ENCODE results near the gene ARAP3. TPM values are rescaled to one million over a fixed set of nuclear protein-coding genes. Genes with fewer than 3 reads are reported as not detected.

Gene ARAP3
- total RNA-seq, 2 experiments from 2014 or later = 8.5 to 8.8 TPM

DNA sequence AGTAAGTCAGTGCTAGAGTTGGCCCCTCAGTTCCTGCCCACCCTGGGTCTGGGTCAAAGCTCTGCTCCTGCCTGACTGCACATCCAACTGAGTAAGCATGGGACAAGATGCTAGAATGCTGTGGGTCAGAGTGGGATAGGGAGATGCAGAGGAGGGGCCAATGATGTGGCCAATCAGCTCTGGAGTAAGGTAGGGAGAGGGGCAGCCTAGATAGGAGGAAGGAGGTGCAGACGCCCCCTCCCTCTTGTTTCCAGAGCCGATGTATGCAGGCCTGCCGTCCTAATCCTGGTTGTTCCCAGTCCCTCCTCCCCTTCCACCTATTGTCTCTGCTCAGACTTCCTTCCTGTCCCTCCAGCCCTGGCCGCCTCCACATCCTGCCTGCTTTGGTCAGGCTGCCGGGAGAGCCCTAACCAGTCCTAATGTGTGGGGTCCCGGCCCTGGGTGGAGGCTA, 1.3 kb downstream of the ARAP3 start:
- no peak for DNase-seq
- Mint-ChIP-seq H3K27ac (no peak overlapping the region), H3K36me3 (ENCODE audit: low read depth) (peaks cover 3% of the 10 kb centered on the region), H3K4me1 (ENCODE audit: low read depth) (peaks cover 38% of the 10 kb centered on the region), H3K27me3 (ENCODE audit: low read depth) (no peaks in the 10 kb centered on the region), H3K4me3 (peak overlapping the region; percentile 40), H3K9me3 (ENCODE audit: insufficient read depth) (no peaks in the 10 kb centered on the region)
- no peak for ATAC-seq
- CTCF ChIA-PET = interaction anchor here (5.3 kb wide), 1 partner anchor 12 kb away, joined by 71 read pairs; no protein-coding TSS in a partner anchor
- POLR2A ChIA-PET = no interaction called here

DNA sequence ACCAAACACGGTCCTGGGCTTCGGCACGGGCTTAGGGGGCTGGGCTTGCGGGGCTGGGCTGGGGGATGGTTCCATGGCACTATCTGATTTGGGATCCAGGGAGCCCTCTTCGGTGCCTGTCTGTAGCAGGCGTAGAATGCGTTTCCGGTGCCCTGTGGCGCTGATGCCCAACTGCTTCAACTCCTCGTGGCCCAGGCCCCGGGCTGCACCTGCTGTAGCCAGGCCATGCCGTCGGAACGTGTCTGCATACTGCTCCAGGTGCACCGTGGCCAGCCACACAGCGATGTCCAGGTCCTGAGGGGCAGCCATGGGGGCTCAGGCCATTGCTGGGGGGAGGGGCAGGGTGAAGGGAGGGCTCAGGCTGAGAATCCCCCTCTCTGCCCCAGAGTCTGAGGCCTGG, 1.9 kb downstream of the ARAP3 start:
- H3K4me3 Mint-ChIP-seq = no peak overlapping the region
- DNase-seq (no peak), ATAC-seq (no peak)
- no peaks in the 10 kb centered on the region for H3K9me3 Mint-ChIP-seq (ENCODE audit: insufficient read depth)
- H3K36me3 Mint-ChIP-seq (ENCODE audit: low read depth) = peaks cover 3% of the 10 kb centered on the region
- POLR2A ChIA-PET = no interaction called here
- CTCF ChIA-PET = interaction anchor here (5.3 kb wide), 1 partner anchor 13 kb away, joined by 71 read pairs; no protein-coding TSS in a partner anchor
- no peak overlapping the region for H3K27ac Mint-ChIP-seq
- H3K27me3 Mint-ChIP-seq (ENCODE audit: low read depth) = no peaks in the 10 kb centered on the region
- peaks cover 38% of the 10 kb centered on the region for H3K4me1 Mint-ChIP-seq (ENCODE audit: low read depth)

DNA sequence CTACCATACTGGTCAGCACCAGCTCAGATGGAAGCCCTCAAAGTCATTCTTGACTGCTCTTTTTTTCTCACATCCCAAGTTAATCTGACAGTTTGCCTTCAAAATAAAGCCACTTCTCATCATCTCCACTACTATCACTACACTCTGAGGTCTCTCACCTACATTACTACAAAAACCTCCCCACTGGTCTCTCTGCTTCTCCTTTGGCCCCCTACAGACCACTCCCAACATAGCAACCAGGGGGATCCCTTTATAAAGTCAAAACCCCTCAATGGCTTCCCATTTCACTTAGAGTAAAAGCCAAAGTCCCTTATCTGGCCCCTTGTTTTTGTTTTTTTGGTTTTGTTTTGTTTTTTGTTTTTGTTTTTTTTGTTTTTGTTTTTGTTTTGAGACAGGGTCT, 4.6 kb downstream of the ARAP3 start:
- CTCF ChIA-PET = interaction anchor here (1.2 to 1.8 kb wide), 2 partner anchors 12 to 14 kb away, joined by 5 to 12 read pairs; no protein-coding TSS in a partner anchor
- no peak overlapping the region for H3K27ac Mint-ChIP-seq

DNA sequence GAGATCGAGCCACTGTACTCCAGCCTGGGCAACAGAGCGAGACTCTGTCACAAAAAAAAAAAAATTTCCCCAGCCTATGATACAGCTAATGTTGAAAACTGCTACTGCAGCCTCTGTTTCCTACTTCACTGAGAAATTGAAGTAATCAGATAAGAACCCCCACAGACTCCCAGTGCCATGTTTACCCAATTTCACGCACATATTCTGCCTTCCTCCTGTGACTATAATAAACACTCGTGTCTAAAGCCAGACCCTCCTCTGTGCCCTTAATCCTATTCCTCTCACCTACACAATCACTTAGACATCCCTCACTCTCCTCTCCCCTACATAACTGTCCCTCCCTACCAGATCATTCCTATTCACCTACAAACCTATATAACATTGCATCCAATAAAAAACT, 6.4 kb downstream of the ARAP3 start:
- no peak overlapping the region for H3K27ac Mint-ChIP-seq
- H3K36me3 Mint-ChIP-seq (ENCODE audit: low read depth) = peaks cover 3% of the 10 kb centered on the region
- ChIA-PET CTCF (interaction anchor here (1.4 to 1.8 kb wide), 2 partner anchors 16 to 285 kb away, joined by 6 to 12 read pairs; no protein-coding TSS in a partner anchor), POLR2A (no interaction called here)
- H3K9me3 Mint-ChIP-seq (ENCODE audit: insufficient read depth) = no peaks in the 10 kb centered on the region
- no peak overlapping the region for H3K4me3 Mint-ChIP-seq
- ATAC-seq (no peak), DNase-seq (no peak)
- no peaks in the 10 kb centered on the region for H3K27me3 Mint-ChIP-seq (ENCODE audit: low read depth)
- H3K4me1 Mint-ChIP-seq (ENCODE audit: low read depth) = peaks cover 5% of the 10 kb centered on the region

More for the DNA sequence above, 4.6 kb downstream of the ARAP3 start:
- no peaks in the 10 kb centered on the region for H3K9me3 Mint-ChIP-seq (ENCODE audit: insufficient read depth)
- POLR2A ChIA-PET = no interaction called here
- no peak for ATAC-seq
- no peaks in the 10 kb centered on the region for H3K27me3 Mint-ChIP-seq (ENCODE audit: low read depth)
- no peak for DNase-seq
- H3K4me1 Mint-ChIP-seq (ENCODE audit: low read depth) = peaks cover 19% of the 10 kb centered on the region
- no peak overlapping the region for H3K4me3 Mint-ChIP-seq
- H3K36me3 Mint-ChIP-seq (ENCODE audit: low read depth) = peaks cover 3% of the 10 kb centered on the region

DNA sequence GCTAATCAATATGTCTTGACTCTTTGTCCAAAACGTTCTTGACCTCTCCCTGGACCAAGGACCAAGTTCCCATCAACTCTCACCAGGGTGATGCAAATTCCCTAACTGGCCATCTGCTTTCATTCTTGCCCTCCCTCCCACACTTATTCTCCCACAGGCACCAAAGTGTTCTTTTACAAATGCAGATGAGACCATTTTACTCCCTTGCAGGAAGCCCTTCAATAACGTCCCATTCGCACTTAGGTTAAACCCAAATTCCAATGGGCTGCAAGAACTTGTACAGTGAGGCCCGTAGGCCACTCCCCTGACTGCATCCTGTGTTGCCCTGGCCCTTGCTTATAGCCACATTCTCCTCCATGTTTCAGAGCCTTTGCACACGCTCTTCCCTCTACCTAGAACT, 7.3 kb downstream of the ARAP3 start:
- H3K9me3 Mint-ChIP-seq (ENCODE audit: insufficient read depth) = no peaks in the 10 kb centered on the region
- DNase-seq (no peak), ATAC-seq (no peak)
- H3K27ac Mint-ChIP-seq = no peak overlapping the region
- H3K4me3 Mint-ChIP-seq = no peak overlapping the region
- H3K36me3 Mint-ChIP-seq (ENCODE audit: low read depth) = peaks cover 3% of the 10 kb centered on the region
- ChIA-PET CTCF (no interaction called here), POLR2A (no interaction called here)
- no peaks in the 10 kb centered on the region for H3K27me3 Mint-ChIP-seq (ENCODE audit: low read depth)
- H3K4me1 Mint-ChIP-seq (ENCODE audit: low read depth) = peaks cover 2% of the 10 kb centered on the region

DNA sequence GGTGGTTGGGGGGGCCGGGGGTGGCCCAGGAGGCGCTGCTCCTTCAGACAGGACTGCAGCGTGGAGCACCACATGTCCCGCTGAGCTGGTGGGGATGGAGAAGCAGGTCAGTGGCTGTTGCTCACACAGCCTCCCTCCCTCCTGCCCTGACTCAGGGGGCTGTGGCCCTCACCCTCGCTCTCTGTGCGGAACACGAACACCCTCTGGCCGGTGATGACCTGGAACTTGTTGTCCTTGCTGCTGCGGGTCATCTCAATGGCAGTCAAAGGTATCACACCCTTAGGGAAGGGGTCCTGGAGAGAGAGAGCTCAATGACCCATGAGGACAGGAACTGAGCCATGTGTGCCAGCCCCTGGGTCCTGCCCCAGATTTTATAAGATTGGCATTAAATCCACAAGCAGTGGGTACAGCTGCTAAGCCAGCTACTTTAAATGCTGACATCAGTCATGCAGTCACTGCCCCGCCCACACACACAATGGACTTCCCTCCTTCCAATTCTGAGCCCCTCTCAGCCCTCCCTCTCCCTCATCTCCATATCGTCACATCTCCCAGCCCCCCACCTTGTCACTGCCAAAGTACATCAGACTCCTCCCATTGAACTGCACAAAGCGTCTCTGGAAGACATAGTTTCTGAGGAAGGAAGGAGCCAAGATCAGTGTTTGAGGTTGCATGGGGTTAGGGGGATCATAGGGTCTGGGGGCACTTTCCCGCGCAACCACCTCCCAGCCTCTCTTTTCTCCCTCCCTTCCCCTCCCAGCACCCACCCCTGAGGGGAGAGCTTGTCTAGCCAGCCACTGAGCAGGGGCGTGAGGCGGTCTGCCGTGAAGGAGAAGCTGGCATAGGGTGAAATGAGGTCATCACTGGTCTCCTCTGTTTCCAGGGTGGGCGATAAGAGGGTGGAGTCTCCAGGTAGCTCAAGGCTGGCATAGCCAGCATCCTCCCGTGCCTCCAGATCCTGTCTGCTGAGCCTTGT, 8.9 kb downstream of the ARAP3 start:
- Mint-ChIP-seq H3K9me3 (ENCODE audit: insufficient read depth) (no peaks in the 10 kb centered on the region), H3K4me1 (ENCODE audit: low read depth) (peaks cover under 1% of the 10 kb centered on the region), H3K27ac (no peak overlapping the region), H3K4me3 (no peak overlapping the region), H3K36me3 (ENCODE audit: low read depth) (peaks cover under 1% of the 10 kb centered on the region), H3K27me3 (ENCODE audit: low read depth) (no peaks in the 10 kb centered on the region)
- ChIA-PET POLR2A (no interaction called here), CTCF (interaction anchor here (1.4 to 1.6 kb wide), 2 partner anchors 10 to 287 kb away, joined by 3 to 5 read pairs; no protein-coding TSS in a partner anchor)
- no peak for DNase-seq
- ATAC-seq = no peak

DNA sequence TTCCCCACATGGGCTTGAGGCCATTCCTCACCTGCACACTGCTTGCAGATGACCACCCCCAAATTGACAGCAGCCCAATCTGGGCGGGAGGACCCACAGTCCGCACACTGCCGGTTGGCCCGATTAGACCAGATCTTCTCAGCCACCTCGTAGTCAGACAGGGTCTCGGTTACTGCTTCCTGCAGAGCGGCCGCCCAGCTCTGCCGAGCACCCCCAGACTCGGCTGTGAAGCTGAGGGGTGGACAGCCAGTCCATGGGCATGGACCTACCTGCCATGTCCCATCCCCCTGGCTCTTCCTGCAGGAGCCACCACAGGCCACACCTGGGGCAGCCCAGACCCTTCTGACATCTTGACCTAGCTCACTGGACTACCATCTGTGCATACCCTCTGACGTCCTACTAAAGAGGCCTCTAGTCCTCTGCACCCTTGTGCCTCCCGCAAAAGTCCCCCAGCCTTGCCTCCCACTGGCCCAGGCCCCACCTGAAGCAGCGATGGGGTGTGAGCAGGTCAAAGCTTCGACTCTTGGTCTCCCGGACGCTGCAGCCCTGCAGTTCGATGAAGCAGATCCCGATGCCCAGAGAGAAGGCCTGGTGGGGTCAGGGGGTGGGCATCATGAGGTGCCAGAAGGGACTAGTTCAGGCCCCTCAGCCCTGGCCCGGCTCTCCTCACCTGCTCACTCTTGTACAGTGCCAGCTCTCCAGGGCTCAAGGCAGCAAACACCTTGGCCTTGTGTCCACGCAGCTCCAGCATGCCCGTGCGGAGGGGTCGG, 9.8 kb downstream of the ARAP3 start:
- H3K27ac Mint-ChIP-seq = no peak overlapping the region
- ATAC-seq = no peak
- no peaks in the 10 kb centered on the region for H3K4me1 Mint-ChIP-seq (ENCODE audit: low read depth)
- H3K4me3 Mint-ChIP-seq = no peak overlapping the region
- no peaks in the 10 kb centered on the region for H3K27me3 Mint-ChIP-seq (ENCODE audit: low read depth)
- no peaks in the 10 kb centered on the region for H3K36me3 Mint-ChIP-seq (ENCODE audit: low read depth)
- H3K9me3 Mint-ChIP-seq (ENCODE audit: insufficient read depth) = no peaks in the 10 kb centered on the region
- DNase-seq = no peak
- POLR2A ChIA-PET = no interaction called here
- CTCF ChIA-PET = interaction anchor here (1.4 to 1.6 kb wide), 2 partner anchors 11 to 288 kb away, joined by 3 to 5 read pairs; no protein-coding TSS in a partner anchor

DNA sequence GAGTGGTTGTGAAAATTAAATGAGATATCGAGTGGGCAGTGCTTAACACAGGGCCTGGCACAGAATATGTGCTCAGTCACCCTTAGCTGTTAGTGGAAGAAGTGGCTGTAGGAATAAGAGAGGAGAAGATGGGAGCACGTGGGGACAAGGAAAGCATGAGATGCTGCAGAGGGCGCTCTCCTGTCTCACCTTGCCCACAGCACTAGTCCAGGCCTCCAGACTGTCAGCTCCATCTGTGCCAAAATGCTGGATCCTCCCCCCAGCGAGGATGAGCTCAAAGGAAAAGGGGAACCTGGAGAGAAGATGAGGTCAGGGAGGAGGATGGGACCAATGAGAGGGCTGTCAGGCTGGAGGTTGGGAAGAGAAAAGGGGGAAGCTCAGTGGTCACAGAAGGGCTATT, 12.5 kb downstream of the ARAP3 start:
- CTCF ChIA-PET = interaction anchor here (0.6 to 5.1 kb wide), 11 partner anchors 12 to 316 kb away, joined by 3 to 34 read pairs (median 5); partner anchors contain the start of genes PCDH1 and PCDH12
- POLR2A ChIA-PET = interaction anchor here (0.8 to 1.5 kb wide), 2 partner anchors 19 to 24 kb away, joined by 3 to 5 read pairs; partner anchors contain the start of gene FCHSD1
- Mint-ChIP-seq H3K4me3 (no peak overlapping the region), H3K4me1 (ENCODE audit: low read depth) (peaks cover 8% of the 10 kb centered on the region), H3K27me3 (ENCODE audit: low read depth) (no peaks in the 10 kb centered on the region), H3K27ac (no peak overlapping the region), H3K36me3 (ENCODE audit: low read depth) (no peaks in the 10 kb centered on the region), H3K9me3 (ENCODE audit: insufficient read depth) (no peaks in the 10 kb centered on the region)
- no peak for ATAC-seq
- no peak for DNase-seq

DNA sequence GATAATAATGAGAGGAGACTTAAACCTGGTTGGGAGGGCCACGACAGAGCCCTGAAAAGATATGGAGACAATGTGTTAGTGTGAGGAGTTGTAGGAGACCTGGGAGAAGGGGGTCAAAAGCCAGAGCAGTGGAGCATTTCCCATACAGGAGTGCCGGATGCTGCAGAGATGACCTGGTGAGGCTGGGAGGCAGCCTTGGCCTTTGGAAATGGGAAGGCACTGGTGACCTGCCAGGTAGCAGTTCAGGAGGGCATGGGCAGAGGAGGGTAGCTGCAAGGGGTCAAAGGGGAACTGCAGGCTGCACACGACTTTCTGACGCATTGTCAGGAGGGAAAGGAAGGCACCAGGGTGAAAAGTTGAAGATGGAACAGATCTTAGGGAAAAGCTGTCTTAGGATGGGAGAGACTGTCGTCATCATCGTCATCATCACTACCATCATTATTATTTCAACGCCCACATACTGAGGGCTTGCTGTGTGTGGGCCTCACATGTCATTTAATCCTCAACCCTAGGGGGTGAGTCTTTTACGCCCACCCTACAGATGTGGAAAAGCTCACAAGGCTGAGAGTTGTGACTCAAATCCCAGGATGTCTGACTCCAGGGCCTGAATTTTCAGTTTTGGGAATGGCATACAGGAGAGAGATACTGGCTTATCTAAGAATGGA, 13.3 kb downstream of the ARAP3 start:
- CTCF ChIA-PET = interaction anchor here (1.1 to 5.1 kb wide), 10 partner anchors 11 to 307 kb away, joined by 3 to 34 read pairs (median 6); partner anchors contain the start of genes PCDH1 and PCDH12
- Mint-ChIP-seq H3K4me3 (no peak overlapping the region), H3K27me3 (ENCODE audit: low read depth) (no peaks in the 10 kb centered on the region), H3K9me3 (ENCODE audit: insufficient read depth) (no peaks in the 10 kb centered on the region), H3K36me3 (ENCODE audit: low read depth) (no peaks in the 10 kb centered on the region), H3K4me1 (ENCODE audit: low read depth) (peaks cover 8% of the 10 kb centered on the region), H3K27ac (no peak overlapping the region)
- no peak for ATAC-seq
- no peak for DNase-seq
- POLR2A ChIA-PET = interaction anchor here (0.8 to 1.5 kb wide), 2 partner anchors 18 to 25 kb away, joined by 3 to 5 read pairs; partner anchors contain the start of gene FCHSD1

DNA sequence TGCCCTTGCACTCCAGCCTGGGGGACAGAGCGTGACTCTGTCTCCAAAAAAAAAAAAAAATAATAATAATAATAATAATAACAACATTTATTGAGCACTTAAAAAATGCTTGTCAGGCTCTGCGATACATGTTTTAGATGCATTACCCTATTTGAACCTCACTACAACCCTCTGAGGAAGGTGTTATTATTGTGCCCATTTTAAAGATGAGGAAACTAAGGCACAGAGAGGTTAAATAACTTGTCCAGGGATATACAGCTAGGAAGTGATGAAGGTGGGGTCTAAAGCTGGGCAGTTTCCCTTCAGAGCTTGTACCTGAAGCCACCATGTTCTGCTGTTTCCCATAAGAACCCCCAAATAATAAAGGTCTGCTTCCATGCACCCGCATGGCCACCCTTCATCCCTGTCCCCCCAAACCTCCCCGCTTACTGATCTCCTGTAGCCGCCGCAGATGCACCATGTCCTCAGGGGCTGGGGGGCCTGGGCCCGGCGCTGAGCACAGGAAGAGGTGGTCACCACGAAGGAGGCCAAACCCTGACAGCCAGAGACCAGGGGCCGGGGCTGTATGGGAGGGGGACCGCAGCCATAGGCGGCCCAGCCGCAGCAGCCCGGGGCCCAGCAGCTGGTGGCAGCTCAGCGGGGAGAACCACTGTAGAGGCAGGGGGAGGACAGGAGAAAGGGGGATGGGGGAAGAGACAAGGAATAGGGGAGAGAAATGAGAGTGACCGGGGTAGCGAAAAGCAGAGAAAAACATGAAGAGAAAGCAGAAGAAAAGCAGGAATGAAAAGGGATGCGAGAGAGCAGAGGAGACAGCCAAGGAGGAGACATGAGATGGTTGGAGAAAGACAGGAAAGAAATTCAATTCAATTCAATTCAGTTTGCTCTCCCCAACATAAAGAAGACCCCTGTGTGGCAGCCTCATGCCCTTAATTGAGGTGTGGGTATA, 15.8 kb downstream of the ARAP3 start:
- H3K36me3 Mint-ChIP-seq (ENCODE audit: low read depth) = no peaks in the 10 kb centered on the region
- CTCF ChIA-PET = interaction anchor here (0.6 to 5.1 kb wide), 9 partner anchors 15 to 293 kb away, joined by 3 to 49 read pairs (median 13); partner anchors contain the start of genes FCHSD1, HDAC3, PCDH12 and RELL2

More for the DNA sequence above, 15.8 kb downstream of the ARAP3 start:
- DNase-seq = no peak
- Mint-ChIP-seq H3K27me3 (ENCODE audit: low read depth) (no peaks in the 10 kb centered on the region), H3K27ac (no peak overlapping the region), H3K9me3 (ENCODE audit: insufficient read depth) (no peaks in the 10 kb centered on the region), H3K4me1 (ENCODE audit: low read depth) (peaks cover 8% of the 10 kb centered on the region), H3K4me3 (no peak overlapping the region)
- ATAC-seq = no peak
- POLR2A ChIA-PET = no interaction called here

All from activated CD8-positive, alpha-beta T cell treated with anti-CD3 and anti-CD28 coated beads, Interleukin-2, amount 10 ng/mL, durations not matched to agents 7 days and 5 days (primary cell).